ENCODE measurements around the gene ADTRP. TPM values are rescaled to one million over a fixed set of nuclear protein-coding genes. Genes with fewer than 3 reads are reported as not detected.

Gene ADTRP
- total and polyA plus RNA-seq, 2 donors (not counting 1 experiment from before 2014, with no cell fraction given) = 0.23 to 1.7 TPM

GRCh38 chr6:11822346-11822745 is 43.7 kb upstream of the ADTRP start:
- no peak overlapping the region for H2AFZ ChIP-seq (ENCODE audit: low read length)
- TF ChIP-seq, protein P1, sequence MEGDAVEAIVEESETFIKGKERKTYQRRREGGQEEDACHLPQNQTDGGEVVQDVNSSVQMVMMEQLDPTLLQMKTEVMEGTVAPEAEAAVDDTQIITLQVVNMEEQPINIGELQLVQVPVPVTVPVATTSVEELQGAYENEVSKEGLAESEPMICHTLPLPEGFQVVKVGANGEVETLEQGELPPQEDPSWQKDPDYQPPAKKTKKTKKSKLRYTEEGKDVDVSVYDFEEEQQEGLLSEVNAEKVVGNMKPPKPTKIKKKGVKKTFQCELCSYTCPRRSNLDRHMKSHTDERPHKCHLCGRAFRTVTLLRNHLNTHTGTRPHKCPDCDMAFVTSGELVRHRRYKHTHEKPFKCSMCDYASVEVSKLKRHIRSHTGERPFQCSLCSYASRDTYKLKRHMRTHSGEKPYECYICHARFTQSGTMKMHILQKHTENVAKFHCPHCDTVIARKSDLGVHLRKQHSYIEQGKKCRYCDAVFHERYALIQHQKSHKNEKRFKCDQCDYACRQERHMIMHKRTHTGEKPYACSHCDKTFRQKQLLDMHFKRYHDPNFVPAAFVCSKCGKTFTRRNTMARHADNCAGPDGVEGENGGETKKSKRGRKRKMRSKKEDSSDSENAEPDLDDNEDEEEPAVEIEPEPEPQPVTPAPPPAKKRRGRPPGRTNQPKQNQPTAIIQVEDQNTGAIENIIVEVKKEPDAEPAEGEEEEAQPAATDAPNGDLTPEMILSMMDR (conservative IDR thresholded peaks at IDR 0.05 in 1 of 2, IDR thresholded peaks at IDR 0.05 in 1 of 2; ENCODE audit: low read depth in 1 of 2, low read length in 2 of 2) = no peak
- no peak for TF ChIP-seq EZH2 (IDR thresholded peaks at IDR 0.05; ENCODE audit: low read length, missing control alignments)
- no peak for DNase-seq (ENCODE audit: low read depth in 2 of 2)

DNA sequence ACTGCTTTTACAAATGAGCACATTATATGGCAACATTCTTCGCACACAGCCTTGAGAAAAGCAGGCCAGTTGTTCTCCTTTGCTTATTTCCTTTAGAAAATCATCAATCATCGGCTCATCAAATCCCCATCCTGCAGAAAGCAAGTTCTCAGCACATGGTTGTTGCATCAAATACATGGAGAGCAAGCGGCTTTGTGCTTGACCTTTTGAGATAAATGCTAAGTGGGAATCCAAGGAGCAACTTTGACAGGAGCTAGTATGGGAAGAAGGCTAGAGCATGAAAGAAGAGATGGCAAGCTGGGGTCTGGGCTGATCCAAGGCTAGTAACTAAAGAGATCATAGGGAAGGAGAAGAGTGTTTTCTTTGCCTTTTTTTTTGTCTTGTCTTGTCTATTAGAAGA is 43.2 kb upstream of the ADTRP start:
- Histone ChIP-seq H3K4me3 (replicated peaks in 1 of 4; ENCODE audit: control extremely low read depth in 1 of 4, insufficient read depth in 1 of 4, low read depth in 3 of 4, low read length in 4 of 4) (no peak overlapping the region), H3K4me1 (ENCODE audit: control insufficient read depth, extremely low read depth, insufficient read depth, low read length) (no peaks in the 10 kb centered on the region), H3K9me3 (ENCODE audit: control insufficient read depth, insufficient read depth, low read depth, low read length) (no peaks in the 10 kb centered on the region), H3K27me3 (ENCODE audit: control insufficient read depth, insufficient read depth, low read length) (no peaks in the 10 kb centered on the region), H3K4me2 (ENCODE audit: extremely low read depth, insufficient read depth, low read length) (no peak overlapping the region), H4K20me1 (ENCODE audit: control insufficient read depth, extremely low read depth, insufficient read depth, low read length) (no peaks in the 10 kb centered on the region), H3K36me3 (ENCODE audit: control insufficient read depth, insufficient read depth, low read length) (no peaks in the 10 kb centered on the region), H3K9ac (ENCODE audit: insufficient read depth, low read length) (no peak overlapping the region), H3K27ac (ENCODE audit: insufficient read depth, low read length) (no peak overlapping the region), H3K79me2 (ENCODE audit: control insufficient read depth, insufficient read depth, low read length) (no peaks in the 10 kb centered on the region), H2AFZ (ENCODE audit: low read length) (no peak overlapping the region)
- TF ChIP-seq, protein P1 (conservative IDR thresholded peaks at IDR 0.05 in 1 of 2, IDR thresholded peaks at IDR 0.05 in 1 of 2; ENCODE audit: low read depth in 1 of 2, low read length in 2 of 2) = no peak
- TF ChIP-seq EZH2 (IDR thresholded peaks at IDR 0.05; ENCODE audit: low read length, missing control alignments) = no peak
- DNase-seq (ENCODE audit: low read depth in 2 of 2) = no peak

More at GRCh38 chr6:11822346-11822745, 43.7 kb upstream of the ADTRP start:
- Histone ChIP-seq H3K4me1 (ENCODE audit: control insufficient read depth, extremely low read depth, insufficient read depth, low read length) (no peaks in the 10 kb centered on the region), H3K27me3 (ENCODE audit: control insufficient read depth, insufficient read depth, low read length) (no peaks in the 10 kb centered on the region), H4K20me1 (ENCODE audit: control insufficient read depth, extremely low read depth, insufficient read depth, low read length) (no peaks in the 10 kb centered on the region), H3K79me2 (ENCODE audit: control insufficient read depth, insufficient read depth, low read length) (no peaks in the 10 kb centered on the region), H3K36me3 (ENCODE audit: control insufficient read depth, insufficient read depth, low read length) (no peaks in the 10 kb centered on the region), H3K4me3 (replicated peaks in 1 of 4; ENCODE audit: control extremely low read depth in 1 of 4, insufficient read depth in 1 of 4, low read depth in 3 of 4, low read length in 4 of 4) (no peak overlapping the region), H3K27ac (ENCODE audit: insufficient read depth, low read length) (no peak overlapping the region), H3K9me3 (ENCODE audit: control insufficient read depth, insufficient read depth, low read depth, low read length) (no peaks in the 10 kb centered on the region), H3K9ac (ENCODE audit: insufficient read depth, low read length) (no peak overlapping the region), H3K4me2 (ENCODE audit: extremely low read depth, insufficient read depth, low read length) (no peak overlapping the region)

DNA sequence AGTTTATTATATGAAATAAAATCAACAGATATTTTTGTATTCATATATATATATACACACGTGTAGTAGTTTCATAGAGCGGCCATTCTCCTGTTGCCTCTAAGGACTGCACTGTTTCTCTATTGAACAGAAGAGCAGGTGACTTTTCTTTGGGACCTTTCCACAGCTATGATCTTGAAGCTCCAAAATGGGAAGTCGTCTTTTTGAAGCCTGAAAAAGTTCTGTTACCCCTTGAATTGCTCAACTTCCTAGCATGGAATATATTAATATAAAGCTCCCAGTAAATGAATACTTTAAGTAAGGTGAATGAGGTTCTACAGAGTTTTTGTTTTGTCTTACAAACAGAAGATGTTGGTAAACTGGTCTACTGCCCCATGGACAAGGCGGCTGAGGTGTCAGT is 42.2 kb upstream of the ADTRP start:
- Histone ChIP-seq H3K9ac (ENCODE audit: insufficient read depth, low read length) (no peak overlapping the region), H3K36me3 (ENCODE audit: control insufficient read depth, insufficient read depth, low read length) (no peaks in the 10 kb centered on the region), H3K4me1 (ENCODE audit: control insufficient read depth, extremely low read depth, insufficient read depth, low read length) (no peaks in the 10 kb centered on the region), H3K9me3 (ENCODE audit: control insufficient read depth, insufficient read depth, low read depth, low read length) (no peaks in the 10 kb centered on the region), H3K27ac (ENCODE audit: insufficient read depth, low read length) (no peak overlapping the region), H3K27me3 (ENCODE audit: control insufficient read depth, insufficient read depth, low read length) (no peaks in the 10 kb centered on the region), H4K20me1 (ENCODE audit: control insufficient read depth, extremely low read depth, insufficient read depth, low read length) (no peaks in the 10 kb centered on the region), H3K4me2 (ENCODE audit: extremely low read depth, insufficient read depth, low read length) (no peak overlapping the region), H3K4me3 (replicated peaks in 1 of 4; ENCODE audit: control extremely low read depth in 1 of 4, insufficient read depth in 1 of 4, low read depth in 3 of 4, low read length in 4 of 4) (no peak overlapping the region), H3K79me2 (ENCODE audit: control insufficient read depth, insufficient read depth, low read length) (no peaks in the 10 kb centered on the region), H2AFZ (ENCODE audit: low read length) (no peak overlapping the region)
- DNase-seq (ENCODE audit: low read depth in 2 of 2) = no peak
- TF ChIP-seq, protein P1 (conservative IDR thresholded peaks at IDR 0.05 in 1 of 2, IDR thresholded peaks at IDR 0.05 in 1 of 2; ENCODE audit: low read depth in 1 of 2, low read length in 2 of 2) = no peak
- TF ChIP-seq EZH2 (IDR thresholded peaks at IDR 0.05; ENCODE audit: low read length, missing control alignments) = no peak
